AG09309 (cell line): ENCODE data around the gene TMEM86B.

Experiments used
- DNase-seq: peaks from one replicate; pipeline ENCODE4 v3.0.0-alpha.2; 2010; ENCODE audit warnings: low read depth
- H3K4me3 ChIP-seq: 2 replicates; pipeline ENCODE4 v1.5.1; 2011; ENCODE audit warnings: mild to moderate bottlenecking, low read depth, low read length, moderate library complexity; ENCODE audit not compliant: control insufficient read depth
- TF ChIP-seq, protein P1 (sequence below): IDR thresholded peaks from 2 replicates; pipeline ENCODE4 v1.5.1; 2011; ENCODE audit warnings: mild to moderate bottlenecking, low read depth, low read length, inconsistent platforms; ENCODE audit not compliant: insufficient read depth, control insufficient read depth; ENCODE audit errors: missing control alignments

Gene TMEM86B

DNA sequence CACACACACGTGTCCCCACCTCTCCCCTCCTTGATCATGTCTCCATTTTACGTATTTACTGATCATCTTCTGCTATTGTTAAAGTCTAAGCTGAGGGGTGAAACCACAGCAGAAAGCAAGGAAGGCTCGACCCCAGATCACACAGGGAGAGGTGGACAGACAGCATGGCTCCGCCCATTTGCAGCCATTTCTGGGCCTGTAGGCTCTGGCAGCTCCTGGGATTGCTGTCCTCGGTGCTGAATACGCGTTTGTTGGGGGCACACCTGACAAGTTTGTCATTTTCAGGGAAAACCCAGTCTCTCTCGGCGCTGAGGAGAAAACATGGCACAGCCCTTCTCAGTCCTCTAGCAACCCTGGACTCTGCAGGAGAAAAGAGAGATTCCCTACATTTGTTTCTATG, 8.0 kb downstream of the TMEM86B start:
- DNase-seq: no peak
- no peak overlapping the region for H3K4me3 ChIP-seq
- TF ChIP-seq, protein P1, sequence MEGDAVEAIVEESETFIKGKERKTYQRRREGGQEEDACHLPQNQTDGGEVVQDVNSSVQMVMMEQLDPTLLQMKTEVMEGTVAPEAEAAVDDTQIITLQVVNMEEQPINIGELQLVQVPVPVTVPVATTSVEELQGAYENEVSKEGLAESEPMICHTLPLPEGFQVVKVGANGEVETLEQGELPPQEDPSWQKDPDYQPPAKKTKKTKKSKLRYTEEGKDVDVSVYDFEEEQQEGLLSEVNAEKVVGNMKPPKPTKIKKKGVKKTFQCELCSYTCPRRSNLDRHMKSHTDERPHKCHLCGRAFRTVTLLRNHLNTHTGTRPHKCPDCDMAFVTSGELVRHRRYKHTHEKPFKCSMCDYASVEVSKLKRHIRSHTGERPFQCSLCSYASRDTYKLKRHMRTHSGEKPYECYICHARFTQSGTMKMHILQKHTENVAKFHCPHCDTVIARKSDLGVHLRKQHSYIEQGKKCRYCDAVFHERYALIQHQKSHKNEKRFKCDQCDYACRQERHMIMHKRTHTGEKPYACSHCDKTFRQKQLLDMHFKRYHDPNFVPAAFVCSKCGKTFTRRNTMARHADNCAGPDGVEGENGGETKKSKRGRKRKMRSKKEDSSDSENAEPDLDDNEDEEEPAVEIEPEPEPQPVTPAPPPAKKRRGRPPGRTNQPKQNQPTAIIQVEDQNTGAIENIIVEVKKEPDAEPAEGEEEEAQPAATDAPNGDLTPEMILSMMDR: no peak

DNA sequence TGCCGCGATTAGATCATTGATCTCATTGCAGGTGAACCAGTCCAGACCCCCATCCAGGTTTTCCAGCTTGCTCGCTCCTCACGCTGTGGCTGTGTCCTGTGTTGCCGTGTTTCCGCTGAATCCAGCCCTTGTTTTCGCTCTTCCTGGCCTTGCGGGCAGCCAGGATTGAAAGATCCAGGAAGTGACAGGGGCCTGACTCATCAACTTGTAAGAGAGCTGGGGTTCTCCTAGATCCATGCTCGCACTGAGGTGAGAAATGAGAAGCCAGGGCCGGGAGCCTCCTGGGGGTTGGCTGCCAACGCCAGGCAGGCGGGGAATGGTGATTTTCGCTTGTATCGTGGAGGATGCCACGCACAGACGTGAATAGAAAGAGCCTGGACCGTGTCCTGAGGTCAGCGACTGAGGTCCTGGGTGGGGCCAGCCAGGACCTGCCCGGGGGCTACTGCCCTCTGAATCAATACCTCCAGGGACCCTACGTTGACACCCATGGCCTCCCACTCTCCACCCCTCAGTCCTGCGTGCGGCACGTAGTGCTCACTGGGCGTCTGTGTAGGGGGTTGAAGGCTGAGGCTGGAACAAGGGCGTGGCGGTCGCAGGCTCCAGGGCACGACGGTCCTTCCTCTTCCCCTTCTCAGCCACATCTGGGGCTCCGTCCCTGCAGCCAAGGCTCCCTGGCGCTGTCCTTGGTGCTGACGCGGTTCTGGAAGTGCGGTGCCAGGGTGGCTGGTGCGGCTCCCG, 11.9 kb downstream of the TMEM86B start:
- TF ChIP-seq, protein P1: peak; percentile 9

DNA sequence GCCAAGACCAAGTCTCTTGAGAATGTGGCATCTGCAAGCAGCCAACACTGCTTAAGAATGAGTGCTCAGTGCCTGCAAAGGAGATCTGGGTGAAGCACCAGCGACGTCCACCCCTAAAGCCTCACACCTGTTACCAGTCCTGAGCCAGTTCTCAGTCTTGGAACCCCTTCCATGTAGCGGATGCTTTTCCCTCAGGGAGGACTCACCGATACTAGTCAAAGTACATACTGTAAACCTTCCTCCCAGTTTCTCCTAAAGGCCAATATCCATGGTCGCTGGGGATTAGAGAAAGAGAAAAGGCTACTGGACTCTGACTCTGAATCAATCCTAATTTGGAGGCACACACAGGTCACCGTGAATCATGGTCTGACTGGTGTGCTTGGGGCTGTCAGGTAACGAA, 15.0 kb downstream of the TMEM86B start:
- no peak overlapping the region for H3K4me3 ChIP-seq
- DNase-seq: no peak
- TF ChIP-seq, protein P1: no peak

More for the DNA sequence above, 11.9 kb downstream of the TMEM86B start:
- DNase-seq: peak; percentile 96
- peak overlapping the region; percentile 30 for H3K4me3 ChIP-seq

DNA sequence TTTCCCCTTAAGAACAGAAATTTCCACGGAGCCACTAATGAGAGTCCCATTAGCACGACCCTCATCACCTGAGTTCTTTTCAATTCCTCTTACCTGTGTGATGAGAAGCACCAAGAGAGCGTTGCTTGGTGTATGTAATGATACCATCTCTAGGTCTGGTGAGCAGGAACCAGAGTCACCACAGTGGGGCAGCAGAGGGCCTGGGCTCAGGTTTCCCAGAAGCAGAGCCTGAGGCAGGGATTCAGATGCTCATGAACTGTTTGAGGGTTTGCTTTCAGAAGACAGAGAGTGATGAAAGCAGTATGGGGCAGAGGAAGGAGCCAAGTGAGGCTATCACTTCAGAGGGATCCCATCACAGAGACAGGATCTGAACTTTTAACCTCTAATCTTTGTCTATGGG, 16.1 kb downstream of the TMEM86B start:
- TF ChIP-seq, protein P1: no peak
- H3K4me3 ChIP-seq: no peak overlapping the region
- no peak for DNase-seq

DNA sequence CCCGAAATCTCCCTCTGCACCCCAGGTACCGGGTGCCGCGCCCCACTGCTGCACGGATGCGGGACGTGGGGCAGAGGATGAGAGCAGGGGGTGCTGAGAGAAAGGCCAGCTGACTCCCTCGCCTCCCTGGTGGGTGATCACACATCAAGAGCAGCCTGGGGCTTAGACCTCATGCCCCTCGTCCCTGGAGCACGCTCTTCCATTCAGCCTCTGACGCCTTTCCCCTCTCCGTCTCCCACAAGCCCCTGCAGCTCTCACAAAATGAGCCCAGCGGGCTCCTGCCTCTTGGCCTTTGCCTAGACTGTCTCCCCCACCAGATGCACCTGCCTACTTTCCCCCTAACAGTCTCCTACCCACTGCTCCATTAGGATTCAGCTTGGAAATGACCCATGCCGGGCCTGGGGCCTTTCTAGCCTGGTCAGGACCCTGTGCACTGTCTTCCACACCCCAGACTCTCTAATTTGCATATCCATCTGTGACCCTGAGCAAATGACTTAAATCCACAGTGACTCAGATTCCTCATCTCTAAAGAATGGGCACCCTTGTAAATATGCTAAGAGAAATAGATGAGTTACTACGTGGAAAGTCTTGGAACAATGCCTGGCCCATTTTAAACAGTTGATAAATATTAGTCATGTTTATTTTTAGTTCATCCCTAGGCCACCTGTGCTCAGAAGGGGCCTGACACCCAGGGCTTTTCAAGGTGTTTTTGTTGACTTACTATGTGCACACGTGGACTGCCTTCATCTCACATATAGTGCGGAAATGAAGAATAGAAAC, 18.7 kb downstream of the TMEM86B start:
- peak; percentile 94 for DNase-seq
- no peak overlapping the region for H3K4me3 ChIP-seq
- TF ChIP-seq, protein P1: no peak

DNA sequence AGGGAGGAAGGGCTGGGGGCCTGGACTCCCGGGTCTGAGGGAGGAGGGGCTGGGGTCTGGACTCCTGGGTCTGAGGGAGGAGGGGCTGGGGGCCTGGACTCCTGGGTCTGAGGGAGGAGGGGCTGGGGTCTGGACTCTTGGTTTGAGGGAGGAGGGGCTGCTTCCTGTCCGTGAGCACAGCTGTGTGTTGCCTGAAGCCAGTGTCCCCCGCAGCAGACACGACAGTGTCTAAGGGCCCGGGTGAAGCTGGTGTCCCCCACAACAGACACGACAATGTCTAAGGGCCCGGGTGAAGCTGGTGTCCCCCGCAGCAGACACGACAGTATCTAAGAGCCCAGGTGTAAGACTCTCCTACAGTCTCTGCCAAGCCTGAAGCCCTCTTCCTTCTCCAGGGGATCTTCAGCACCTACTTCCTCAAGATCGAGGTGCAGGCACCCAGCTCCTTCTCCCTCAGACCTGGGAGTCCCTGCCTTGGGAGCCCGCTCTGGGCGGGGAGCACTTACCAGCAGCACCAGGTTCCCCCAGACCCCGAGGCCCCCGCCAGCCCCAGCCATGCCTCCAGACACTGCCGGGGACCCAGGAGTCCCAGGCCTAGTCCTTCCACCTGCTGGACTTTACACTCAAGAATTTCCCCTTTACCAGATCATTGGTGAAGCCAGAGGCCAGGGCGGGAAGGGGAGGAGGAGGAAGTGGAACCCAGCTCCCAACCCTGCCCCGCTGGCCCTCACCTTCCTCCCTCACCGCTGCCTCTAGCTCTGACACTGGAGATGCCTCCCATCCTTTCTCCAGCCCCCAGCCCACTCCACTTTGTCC, 19.5 kb downstream of the TMEM86B start, which contains the start of gene PTPRH:
Gene PTPRH, minus strand, starts transcription at position 622 of the 813 bp plus-strand sequence. Its CDS starts 68 bp downstream, at position 554.
- TF ChIP-seq, protein P1: no peak

More for the DNA sequence above, 19.5 kb downstream of the TMEM86B start, which contains the start of gene PTPRH:
- H3K4me3 ChIP-seq: no peak within 1 kb of the TSS
- no peak for DNase-seq
